ENCODE results near the gene MEIKIN.

The MEIKIN gene

GRCh38 chr5:131973089-131973712, 27.7 kb upstream of the MEIKIN start:
- DNase-seq (ENCODE audit: low read depth) = no peak

DNA sequence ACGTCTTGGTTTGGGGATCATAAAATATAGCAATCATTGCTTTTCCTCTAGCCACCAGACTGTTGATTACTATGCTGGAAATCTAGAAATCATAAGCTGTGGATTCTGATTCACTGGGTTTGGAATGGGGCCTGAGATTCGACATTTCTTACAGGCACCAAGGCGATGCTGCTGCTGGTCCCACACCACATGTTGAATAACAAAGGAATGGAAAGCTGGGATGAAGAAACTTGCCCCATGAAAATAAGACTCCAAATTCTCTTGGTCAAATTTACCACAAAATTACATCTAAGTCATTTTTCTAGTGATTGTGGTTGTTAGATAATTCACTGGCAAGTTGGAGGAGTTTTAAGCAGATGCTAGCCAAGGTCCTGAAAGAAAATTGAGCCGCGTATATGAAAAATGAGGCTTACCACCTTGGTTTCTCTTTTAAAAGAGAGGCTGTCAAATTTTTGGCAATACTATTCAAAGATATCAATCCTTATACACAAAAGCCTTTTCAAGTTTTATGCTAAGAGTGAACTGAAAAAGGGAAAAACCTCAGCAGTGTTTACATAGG, 23.0 kb upstream of the MEIKIN start:
- no peak for DNase-seq (ENCODE audit: low read depth)

DNA sequence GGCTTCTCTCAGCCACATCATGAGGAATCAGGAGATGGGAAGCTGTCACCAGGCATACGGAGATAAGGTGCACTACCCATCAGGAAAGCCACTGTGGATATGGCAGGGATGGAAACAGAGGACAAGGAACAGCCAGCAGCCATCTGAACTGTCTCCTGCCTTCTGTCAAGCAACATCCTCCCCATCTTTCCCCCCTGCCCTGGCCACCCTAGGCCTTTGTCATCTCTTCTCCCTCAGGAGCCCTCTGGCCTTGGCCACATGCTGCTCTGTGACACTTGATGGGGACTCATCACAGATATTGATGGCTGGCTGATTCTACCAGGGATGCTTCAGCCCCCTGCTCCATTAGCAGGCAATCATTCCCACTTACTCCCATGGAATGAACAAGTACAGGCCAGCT, 21.1 kb upstream of the MEIKIN start:
- DNase-seq (ENCODE audit: low read depth) = no peak

GRCh38 chr5:131965826-131966415, 20.5 kb upstream of the MEIKIN start:
- DNase-seq (ENCODE audit: low read depth) = no peak

DNA sequence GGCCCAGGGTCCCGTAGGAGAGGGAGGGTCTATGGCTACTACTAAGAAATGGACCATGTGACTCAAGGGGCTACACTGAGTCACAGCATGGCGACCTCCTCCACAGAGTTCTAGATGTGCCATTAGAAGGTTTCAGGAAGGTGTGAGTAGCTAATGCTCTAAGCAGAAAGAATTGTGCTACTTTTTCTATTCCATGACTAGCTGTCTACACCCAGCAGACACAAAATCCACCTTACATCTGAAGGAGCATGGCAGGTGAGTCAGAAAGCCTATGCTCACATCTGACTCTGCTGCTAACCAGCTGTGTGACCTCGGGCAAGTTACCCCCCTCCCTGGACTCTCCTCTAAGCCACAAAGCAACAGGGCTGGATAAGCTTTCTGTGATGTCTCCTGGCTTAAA, 14.4 kb upstream of the MEIKIN start:
- no peak for DNase-seq (ENCODE audit: low read depth)

- DNase-seq (ENCODE audit: low read depth) = no peak
Observed at GRCh38 chr5:131959136-131959535, 13.7 kb upstream of the MEIKIN start.

- no peak for DNase-seq (ENCODE audit: low read depth)
Observed at GRCh38 chr5:131957721-131958441, 12.4 kb upstream of the MEIKIN start.

GRCh38 chr5:131953969-131954368, 8.5 kb upstream of the MEIKIN start:
- DNase-seq (ENCODE audit: low read depth) = no peak

GRCh38 chr5:131952301-131952857, 6.9 kb upstream of the MEIKIN start:
- DNase-seq (ENCODE audit: low read depth) = no peak

- DNase-seq (ENCODE audit: low read depth) = no peak
Observed at GRCh38 chr5:131950706-131951105, 5.2 kb upstream of the MEIKIN start.

DNA sequence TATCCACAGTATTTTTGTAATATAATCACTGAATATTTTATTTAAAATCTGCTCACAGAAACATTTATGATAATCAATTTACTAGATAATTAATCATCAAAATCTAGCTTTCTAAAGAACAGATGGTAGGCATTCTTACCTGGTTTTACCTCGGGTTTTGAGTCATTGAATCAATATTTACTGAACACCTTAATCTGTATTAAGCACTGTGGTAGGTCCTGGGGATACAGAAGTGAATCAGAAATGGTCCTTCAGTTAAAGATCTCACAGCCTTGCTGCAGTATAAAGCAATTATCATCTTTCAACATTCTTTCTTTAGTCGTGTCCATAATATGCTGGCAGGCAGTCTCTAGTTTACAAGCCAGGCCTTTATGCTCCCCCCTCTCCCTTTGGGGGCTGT, 2.0 kb upstream of the MEIKIN start:
- DNase-seq (ENCODE audit: low read depth) = no peak

- no peak for DNase-seq (ENCODE audit: low read depth)
Observed at GRCh38 chr5:131944702-131945550, 537 bp downstream of the MEIKIN start.

DNA sequence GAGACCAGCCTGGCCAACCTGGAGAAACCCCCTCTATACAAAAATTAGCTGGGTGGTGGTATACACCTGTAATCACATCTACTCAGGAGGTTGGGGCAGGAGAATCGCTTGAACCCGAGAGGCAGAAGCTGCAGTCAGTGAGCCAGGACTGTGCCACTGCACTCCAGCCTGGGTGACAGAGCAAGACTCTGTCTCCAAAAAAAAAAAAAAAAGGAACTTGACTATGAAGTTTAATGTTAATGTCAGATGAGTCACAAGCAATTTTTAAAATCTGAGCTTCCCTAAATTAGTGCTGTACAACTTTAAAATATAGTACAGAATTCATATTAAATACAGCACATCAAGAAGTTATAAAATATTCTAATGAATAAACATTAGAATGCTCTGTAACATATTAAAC, 1.5 kb downstream of the MEIKIN start:
- DNase-seq (ENCODE audit: low read depth) = no peak

GRCh38 chr5:131942016-131942415, 3.4 kb downstream of the MEIKIN start:
- DNase-seq (ENCODE audit: low read depth) = no peak

- DNase-seq (ENCODE audit: low read depth) = no peak
Observed at GRCh38 chr5:131939690-131940345, 5.6 kb downstream of the MEIKIN start.

DNA sequence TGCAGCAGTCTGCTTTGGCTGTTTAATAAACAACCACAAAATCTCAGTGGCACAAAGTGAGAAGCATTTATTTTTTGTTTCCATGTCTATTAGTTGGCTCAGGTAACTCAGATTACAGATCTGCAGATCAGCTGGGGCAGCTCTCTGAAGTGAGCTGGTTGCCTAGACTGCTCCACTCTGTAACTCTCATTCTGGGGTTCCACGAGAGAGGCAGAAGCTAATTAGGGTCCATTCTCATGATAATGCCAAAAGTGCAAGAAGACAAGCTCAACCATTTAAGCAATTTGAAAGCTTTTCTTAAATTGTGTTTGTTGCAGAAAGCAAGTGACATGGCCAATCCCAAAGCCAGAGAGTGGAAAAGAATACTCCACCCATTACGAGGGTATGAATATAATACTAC, 13.2 kb downstream of the MEIKIN start:
- no peak for DNase-seq (ENCODE audit: low read depth)

DNA sequence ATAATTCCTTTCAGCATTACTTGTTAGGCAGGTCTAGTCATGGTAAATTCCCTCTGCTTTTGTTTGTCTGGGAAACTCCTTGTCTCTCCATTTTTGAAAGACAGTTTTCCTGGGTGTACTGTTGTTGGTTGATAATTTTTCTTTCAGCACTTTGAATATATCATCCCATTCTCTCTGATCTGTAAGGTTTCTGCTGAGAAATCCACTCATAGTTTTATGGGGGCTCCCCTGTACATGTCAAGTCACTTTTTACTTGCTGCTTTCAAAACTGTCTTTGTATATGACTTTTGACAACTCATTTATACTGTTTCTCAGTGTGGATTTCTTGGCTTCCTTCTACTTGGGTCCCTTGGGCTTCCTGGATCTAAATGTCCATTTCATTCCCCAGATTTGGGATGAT, 16.5 kb downstream of the MEIKIN start:
- DNase-seq (ENCODE audit: low read depth) = no peak

GRCh38 chr5:131926168-131926567, 19.3 kb downstream of the MEIKIN start:
- no peak for DNase-seq (ENCODE audit: low read depth)

- DNase-seq (ENCODE audit: low read depth) = no peak
Observed at GRCh38 chr5:131916481-131916880, 29.0 kb downstream of the MEIKIN start.

- DNase-seq (ENCODE audit: low read depth) = no peak
Observed at GRCh38 chr5:131914472-131914871, 31.0 kb downstream of the MEIKIN start.

GRCh38 chr5:131913603-131914002, 31.9 kb downstream of the MEIKIN start:
- no peak for DNase-seq (ENCODE audit: low read depth)
